HepG2 (cell line): ENCODE data around the gene ERF. TPM values are rescaled to one million over a fixed set of nuclear protein-coding genes. Genes with fewer than 3 reads are reported as not detected.
A peak's percentile ranks its signal among the peaks of the same experiment; 100 is the strongest.

Experiments used
- ARID2 ChIP-seq: sonication (generic); formaldehyde crosslinking; IDR thresholded peaks from 2 replicates; pipeline ENCODE4 v1.8.1; 2022; ENCODE audit warnings: mild to moderate bottlenecking, missing genetic modification reagents, borderline replicate concordance
- ATAD3A ChIP-seq: sonication (generic); formaldehyde crosslinking; IDR thresholded peaks from 2 replicates; pipeline ENCODE4 v1.4.0; 2020; ENCODE audit warnings: missing genetic modification reagents
- ATF1 ChIP-seq: IDR thresholded peaks from 2 replicates; pipeline ENCODE4 v1.6.1; 2016; ENCODE audit warnings: mild to moderate bottlenecking, control low read depth
- CHCHD3 ChIP-seq: sonication (generic); formaldehyde crosslinking; IDR thresholded peaks from 2 replicates; pipeline ENCODE4 v1.8.0; 2022; ENCODE audit warnings: mild to moderate bottlenecking, missing genetic modification reagents, moderate library complexity
- EED ChIP-seq: sonication (generic); formaldehyde crosslinking; IDR thresholded peaks from 2 replicates; pipeline ENCODE4 v1.5.0; 2020; ENCODE audit warnings: mild to moderate bottlenecking, missing genetic modification reagents
- ELF3 ChIP-seq: IDR thresholded peaks from 2 replicates; pipeline ENCODE4 v1.6.1; 2016; ENCODE audit warnings: missing genetic modification reagents, missing compliant biosample characterization
- HES4 ChIP-seq: sonication (generic); formaldehyde crosslinking; IDR thresholded peaks from 2 replicates; pipeline ENCODE4 v1.9.0; 2021; ENCODE audit warnings: mild to moderate bottlenecking, missing genetic modification reagents, borderline replicate concordance
- KLF11 ChIP-seq: IDR thresholded peaks from 2 replicates; pipeline ENCODE4 v1.6.1; 2016; ENCODE audit warnings: missing compliant biosample characterization
- PCBP1 ChIP-seq: fragments of 200-400 bp; formaldehyde crosslinking; IDR thresholded peaks from 2 replicates; pipeline ENCODE4 v1.6.1; 2017; ENCODE audit warnings: mild to moderate bottlenecking, low read depth, low read length, borderline replicate concordance
- SP2 ChIP-seq: sonication (generic); formaldehyde crosslinking; IDR thresholded peaks from 2 replicates; pipeline ENCODE4 v1.5.1; 2020; ENCODE audit warnings: mild to moderate bottlenecking, missing genetic modification reagents
- SRSF1 ChIP-seq: fragments of 200-400 bp; formaldehyde crosslinking; optimal IDR thresholded peaks from 2 replicates; pipeline ENCODE3; 2017; ENCODE audit warnings: mild to moderate bottlenecking, low read depth, low read length, moderate library complexity
- XBP1 ChIP-seq: sonication (generic); formaldehyde crosslinking; IDR thresholded peaks from 2 replicates; pipeline ENCODE4 v1.5.0; 2020; ENCODE audit warnings: missing genetic modification reagents
- ZBTB10 ChIP-seq: sonication (generic); formaldehyde crosslinking; IDR thresholded peaks from 2 replicates; pipeline ENCODE4 v1.4.0; 2020; ENCODE audit warnings: missing genetic modification reagents, borderline replicate concordance
- ZBTB34 ChIP-seq: sonication (generic); formaldehyde crosslinking; IDR thresholded peaks from 2 replicates; pipeline ENCODE4 v1.8.0; 2022; ENCODE audit warnings: mild to moderate bottlenecking, missing genetic modification reagents
- ZNF136 ChIP-seq: sonication (generic); formaldehyde crosslinking; IDR thresholded peaks from 2 replicates; pipeline ENCODE4 v1.8.1; 2022; ENCODE audit warnings: low read depth, mild to moderate bottlenecking, moderate library complexity, missing genetic modification reagents
- ZNF264 ChIP-seq: sonication (generic); formaldehyde crosslinking; IDR thresholded peaks from 2 replicates; pipeline ENCODE4 v1.4.0; 2020; ENCODE audit warnings: missing genetic modification reagents
- ZNF333 ChIP-seq: sonication (generic); formaldehyde crosslinking; IDR thresholded peaks from 2 replicates; pipeline ENCODE4 v1.4.0; 2020; ENCODE audit warnings: mild to moderate bottlenecking, missing genetic modification reagents, borderline replicate concordance
- ZNF354B ChIP-seq: sonication (generic); formaldehyde crosslinking; IDR thresholded peaks from 2 replicates; pipeline ENCODE4 v1.8.0; 2022; ENCODE audit warnings: mild to moderate bottlenecking, missing genetic modification reagents
- ZNF577 ChIP-seq: sonication (generic); formaldehyde crosslinking; IDR thresholded peaks from 2 replicates; pipeline ENCODE4 v1.4.0; 2020; ENCODE audit warnings: mild to moderate bottlenecking, low read depth, missing genetic modification reagents, borderline replicate concordance
- ZNF660 ChIP-seq: sonication (generic); formaldehyde crosslinking; IDR thresholded peaks from 2 replicates; pipeline ENCODE4 v1.5.1; 2020; ENCODE audit warnings: mild to moderate bottlenecking, low read depth, missing genetic modification reagents, borderline replicate concordance
- ZNF772 ChIP-seq: sonication (generic); formaldehyde crosslinking; IDR thresholded peaks from 2 replicates; pipeline ENCODE4 v1.5.0; 2020; ENCODE audit warnings: mild to moderate bottlenecking, missing genetic modification reagents
- polyA plus RNA-seq, 8 experiments: library from polyadenylated mRNA; depleted of rRNA in 3 of 8; stranded (reverse) in 7 of 8; unstranded in 1 of 8; fragments of >200 nt; fragmentation: Illumina TruSeq in 4 of 8; extraction: Trizol in 4 of 8; gene quantifications; 2 replicates each; pipeline versions ENCODE4 v1.2.1 to v1.2.3, GENCODE V29; 2011 to 2016; ENCODE audit warnings: low read depth in 4 of 8, missing spikeins in 1 of 8, mixed read lengths in 1 of 8; ENCODE audit not compliant: insufficient read depth in 1 of 8
- total RNA-seq, 5 experiments: library from RNA; depleted of rRNA; stranded (reverse); fragments of >200 nt; fragmentation: Illumina TruSeq; extraction: Trizol; gene quantifications; 2 replicates each; pipeline ENCODE4 v1.2.3, GENCODE V29; 2016; ENCODE audit warnings: low read depth in 1 of 5
- TF ChIP-seq, protein P1 (sequence below): sonication (generic); formaldehyde crosslinking; IDR thresholded peaks from 2 replicates; pipeline ENCODE4 v1.5.0; 2020; ENCODE audit warnings: missing genetic modification reagents
- TF ChIP-seq, protein P2 (sequence below): sonication (generic); formaldehyde crosslinking; IDR thresholded peaks from 2 replicates; pipeline ENCODE4 v1.5.0; 2020; ENCODE audit warnings: mild to moderate bottlenecking, missing genetic modification reagents

ERF gene
- total and polyA plus RNA-seq, 2 of the 13 experiments (the other 11 are each of a cell fraction or from before 2014, with no cell fraction given), result 67.1 to 69.9 TPM

DNA sequence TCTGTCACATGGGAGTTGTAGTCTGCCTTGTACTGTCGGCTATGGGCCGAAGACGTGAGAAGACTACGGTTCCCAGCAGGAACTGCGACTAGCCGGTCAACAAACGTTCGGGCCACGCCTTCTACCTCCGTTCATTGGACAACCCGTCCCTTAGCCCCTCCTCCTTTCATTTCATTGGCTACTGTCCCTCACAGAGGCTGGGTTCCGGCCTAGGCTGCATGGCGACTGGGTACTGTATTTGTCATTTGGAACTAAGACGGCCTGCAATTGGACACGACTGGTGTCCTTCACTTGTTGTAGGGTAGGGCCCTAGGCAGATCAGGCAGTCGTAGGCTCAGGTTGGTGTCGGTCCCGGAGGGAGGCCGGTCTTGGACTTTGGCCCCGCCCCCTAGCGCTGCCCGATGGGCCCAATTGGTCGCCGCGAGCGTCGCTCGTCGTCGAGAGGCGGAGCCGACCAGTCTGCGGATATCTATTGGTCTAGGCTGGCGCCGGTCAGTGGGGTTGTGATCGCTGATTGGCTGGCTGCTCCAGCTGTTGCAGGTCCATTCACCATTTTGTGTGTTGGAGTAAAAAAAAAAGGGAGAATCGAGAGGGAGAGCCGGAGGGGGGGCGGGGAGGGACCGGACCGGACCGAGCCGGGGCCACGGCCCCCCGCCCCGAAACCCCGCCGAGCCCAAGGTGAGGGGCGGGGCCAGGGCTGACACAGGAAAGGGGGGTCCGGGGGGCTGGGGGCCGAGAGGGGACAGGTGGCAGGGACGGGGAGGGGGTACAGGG lies 14.0 kb upstream of the ERF start, which contains the start of gene CIC (continued):
- TF ChIP-seq, protein P1, sequence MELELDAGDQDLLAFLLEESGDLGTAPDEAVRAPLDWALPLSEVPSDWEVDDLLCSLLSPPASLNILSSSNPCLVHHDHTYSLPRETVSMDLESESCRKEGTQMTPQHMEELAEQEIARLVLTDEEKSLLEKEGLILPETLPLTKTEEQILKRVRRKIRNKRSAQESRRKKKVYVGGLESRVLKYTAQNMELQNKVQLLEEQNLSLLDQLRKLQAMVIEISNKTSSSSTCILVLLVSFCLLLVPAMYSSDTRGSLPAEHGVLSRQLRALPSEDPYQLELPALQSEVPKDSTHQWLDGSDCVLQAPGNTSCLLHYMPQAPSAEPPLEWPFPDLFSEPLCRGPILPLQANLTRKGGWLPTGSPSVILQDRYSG, result no peak
- no peak for TF ChIP-seq KLF11 (CRISPR knock-in tag)
- TF ChIP-seq ATAD3A (CRISPR knock-in tag), result no peak
- TF ChIP-seq, protein P2, sequence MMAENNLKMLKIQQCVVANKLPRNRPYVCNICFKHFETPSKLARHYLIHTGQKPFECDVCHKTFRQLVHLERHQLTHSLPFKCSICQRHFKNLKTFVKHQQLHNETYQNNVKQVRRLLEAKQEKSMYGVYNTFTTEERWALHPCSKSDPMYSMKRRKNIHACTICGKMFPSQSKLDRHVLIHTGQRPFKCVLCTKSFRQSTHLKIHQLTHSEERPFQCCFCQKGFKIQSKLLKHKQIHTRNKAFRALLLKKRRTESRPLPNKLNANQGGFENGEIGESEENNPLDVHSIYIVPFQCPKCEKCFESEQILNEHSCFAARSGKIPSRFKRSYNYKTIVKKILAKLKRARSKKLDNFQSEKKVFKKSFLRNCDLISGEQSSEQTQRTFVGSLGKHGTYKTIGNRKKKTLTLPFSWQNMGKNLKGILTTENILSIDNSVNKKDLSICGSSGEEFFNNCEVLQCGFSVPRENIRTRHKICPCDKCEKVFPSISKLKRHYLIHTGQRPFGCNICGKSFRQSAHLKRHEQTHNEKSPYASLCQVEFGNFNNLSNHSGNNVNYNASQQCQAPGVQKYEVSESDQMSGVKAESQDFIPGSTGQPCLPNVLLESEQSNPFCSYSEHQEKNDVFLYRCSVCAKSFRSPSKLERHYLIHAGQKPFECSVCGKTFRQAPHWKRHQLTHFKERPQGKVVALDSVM, result no peak
- TF ChIP-seq PCBP1, result peak; percentile 86; the same call in 1 of the 2 replicates
- TF ChIP-seq ZNF577 (CRISPR knock-in tag), result no peak
- TF ChIP-seq XBP1 (CRISPR knock-in tag), result no peak
- TF ChIP-seq CHCHD3, result no peak
- no peak for TF ChIP-seq ZNF264 (CRISPR knock-in tag)
- peak; percentile 26 for TF ChIP-seq SRSF1
- no peak for TF ChIP-seq ARID2 (CRISPR knock-in tag)
- no peak for TF ChIP-seq ZNF136 (CRISPR knock-in tag)
- no peak for TF ChIP-seq ZNF333
- no peak for TF ChIP-seq EED (CRISPR knock-in tag)
- no peak for TF ChIP-seq ZNF354B (CRISPR knock-in tag)
- TF ChIP-seq ELF3 (CRISPR knock-in tag), result no peak
- no peak for TF ChIP-seq ZNF660 (CRISPR knock-in tag)
- TF ChIP-seq SP2 (CRISPR knock-in tag), result peak; percentile 97
- no peak for TF ChIP-seq ZBTB10
- TF ChIP-seq HES4 (CRISPR knock-in tag), result no peak
- no peak for TF ChIP-seq ZBTB34 (CRISPR knock-in tag)
- TF ChIP-seq ZNF772 (CRISPR knock-in tag), result no peak; the same call in 1 of the 2 replicates
- peak; percentile 88 for TF ChIP-seq ATF1 (CRISPR knock-in tag)
